ENCODE results near the gene HK1.
"Not testable (repeated sequence)": the region's sequence is repeated elsewhere in the genome, so short reads cannot be mapped to it uniquely, and the experiment has no call there.

The HK1 gene

GRCh38 chr10:69446650-69447151 lies 168.4 kb downstream of the HK1 start:
- DNase-seq (ENCODE audit: low read depth in 1 of 2, low spot score in 1 of 2): no peak

- DNase-seq (ENCODE audit: low read depth in 1 of 2, low spot score in 1 of 2): no peak
Observed at GRCh38 chr10:69449841-69450240, 171.5 kb downstream of the HK1 start.

GRCh38 chr10:69450395-69450794 lies 172.1 kb downstream of the HK1 start:
- DNase-seq (ENCODE audit: low read depth in 1 of 2, low spot score in 1 of 2): not testable (repeated sequence)

GRCh38 chr10:69451209-69451783 lies 173.0 kb downstream of the HK1 start, which contains the start of gene TSPAN15:
Gene TSPAN15 (plus strand): TSS chr10:69451465. CDS start chr10:69451595, 130 bp downstream.
- peak; percentile 62 to 69 for DNase-seq (ENCODE audit: low read depth in 1 of 2, low spot score in 1 of 2)
